A549 (cell line): ENCODE results near the gene ZSWIM1. TPM values are rescaled to one million over a fixed set of nuclear protein-coding genes. Genes with fewer than 3 reads are reported as not detected.

ENCODE experiments used
- ATAC-seq, 2 experiments: fragments of 200-7000 bp in 1 of 2; fragments of >200 bp in 1 of 2; cut with Nextera tagmentation in 1 of 2; cut with Tn5 transposase in 1 of 2; 3 replicates each; pipeline versions ENCODE4 v1.8.0 to v1.9.1; 2018 to 2020; ENCODE audit warnings: mild to moderate bottlenecking in 1 of 2, moderate library complexity in 1 of 2
- CTCF ChIA-PET: fragments of 300-600 bp; sonication (Branson Sonifier 250); formaldehyde crosslinking; extraction: SDS; loops from one replicate; lab custom pipeline; 2021; ENCODE audit warnings: antibody characterized with exemption, inconsistent platforms; lab: Yijun Ruan, JAX
- POLR2A ChIA-PET: fragments of 350-600 bp; formaldehyde crosslinking; extraction: SDS; loops from one replicate; lab custom pipeline; 2021; ENCODE audit warnings: antibody characterized with exemption, inconsistent platforms; lab: Yijun Ruan, JAX
- DNase-seq, 2 experiments: peaks; one replicate each; pipeline versions ENCODE4 v3.0.0 to v3.0.0-alpha.2; 2011 to 2016; ENCODE audit warnings: low read depth in 1 of 2, low spot score in 1 of 2
- FAIRE-seq: peaks from 2 replicates; lab custom pipeline; 2011; peaks lifted over from hg19 to GRCh38; lab: Jason Lieb, UNC
- H3K27ac ChIP-seq, 2 experiments: fragments of >200 bp; sonication (Bioruptor Twin); formaldehyde crosslinking; 3 replicates each; pipeline ENCODE4 v1.5.1; 2016 to 2017
- H3K4me1 ChIP-seq: fragments of >200 bp; sonication (Bioruptor Twin); formaldehyde crosslinking; 3 replicates; pipeline ENCODE4 v1.6.1; 2016
- H3K4me2 ChIP-seq: fragments of >200 bp; sonication (Bioruptor Twin); formaldehyde crosslinking; 3 replicates; pipeline ENCODE4 v1.6.1; 2016
- H3K4me3 ChIP-seq: fragments of >200 bp; sonication (Bioruptor Twin); formaldehyde crosslinking; 3 replicates; pipeline ENCODE4 v1.5.1; 2016
- H3K9me3 ChIP-seq: fragments of >200 bp; sonication (Bioruptor Twin); formaldehyde crosslinking; 3 replicates; pipeline ENCODE4 v1.6.1; 2016
- ATOH8 ChIP-seq: fragments of 250-450 bp; sonication (Bioruptor Pico); IDR thresholded peaks from 2 replicates; pipeline ENCODE4 v1.5.0; 2020; ENCODE audit warnings: low read depth, mild to moderate bottlenecking, moderate library complexity
- BCL3 ChIP-seq: fragments of >200 bp; sonication (Bioruptor Twin); formaldehyde crosslinking; IDR thresholded peaks from 3 replicates; pipeline ENCODE4 v1.6.1; 2016
- BHLHE40 ChIP-seq: IDR thresholded peaks from 2 replicates; pipeline ENCODE4 v1.6.1; 2012; ENCODE audit warnings: low read depth, low read length, inconsistent platforms
- CBX2 ChIP-seq: fragments of 200-600 bp; sonication (generic); IDR thresholded peaks from 2 replicates; pipeline ENCODE4 v1.6.1; 2016; ENCODE audit warnings: low read depth, mild to moderate bottlenecking, borderline replicate concordance
- CEBPB ChIP-seq, 2 experiments: fragments of >200 bp in 1 of 2; sonication (Bioruptor Twin) in 1 of 2; formaldehyde crosslinking in 1 of 2; IDR thresholded peaks; 2 replicates each; pipeline ENCODE4 v1.6.1; 2012 to 2016
- CHD4 ChIP-seq: fragments of 200-600 bp; sonication (generic); IDR thresholded peaks from 2 replicates; pipeline ENCODE4 v1.6.1; 2016; ENCODE audit warnings: antibody characterized with exemption, mild to moderate bottlenecking, borderline replicate concordance
- CTCF ChIP-seq: fragments of >200 bp; sonication (Bioruptor Twin); formaldehyde crosslinking; IDR thresholded peaks from 3 replicates; pipeline ENCODE4 v1.5.1; 2016
- EHMT2 ChIP-seq: fragments of 200-600 bp; sonication (generic); IDR thresholded peaks from 2 replicates; pipeline ENCODE4 v1.6.1; 2016; ENCODE audit warnings: antibody characterized with exemption, low read depth, mild to moderate bottlenecking, moderate library complexity
- EP300 ChIP-seq, 2 experiments: fragments of >200 bp; sonication (Bioruptor Twin); formaldehyde crosslinking; IDR thresholded peaks; 2 replicates in 1 of 2; 3 replicates in 1 of 2; pipeline ENCODE4 v1.6.1; 2016 to 2017
- ESRRA ChIP-seq: fragments of 150-350 bp; IDR thresholded peaks from 2 replicates; pipeline ENCODE4 v1.6.1; 2014; ENCODE audit warnings: mild to moderate bottlenecking, low read length, borderline replicate concordance
- FOSL2 ChIP-seq, 2 experiments: fragments of 450-650 bp in 1 of 2; fragments of >200 bp in 1 of 2; sonication (Bioruptor Twin) in 1 of 2; formaldehyde crosslinking; IDR thresholded peaks; 2 replicates each; pipeline versions ENCODE4 v1.5.0 to v1.6.1; 2016 to 2020; ENCODE audit warnings: mild to moderate bottlenecking in 1 of 2, moderate library complexity in 1 of 2
- FOXS1 ChIP-seq: fragments of 250-450 bp; sonication (Bioruptor Pico); IDR thresholded peaks from 2 replicates; pipeline ENCODE4 v1.5.0; 2020; ENCODE audit warnings: mild to moderate bottlenecking, moderate library complexity
- GATA3 ChIP-seq: IDR thresholded peaks from 2 replicates; pipeline ENCODE4 v1.6.1; 2012; ENCODE audit warnings: borderline replicate concordance
- HOXB13 ChIP-seq: fragments of 250-450 bp; sonication (Bioruptor Pico); IDR thresholded peaks from 2 replicates; pipeline ENCODE4 v1.5.0; 2020; ENCODE audit warnings: low read depth, mild to moderate bottlenecking, moderate library complexity
- HOXB5 ChIP-seq: fragments of 250-450 bp; sonication (Bioruptor Pico); IDR thresholded peaks from 2 replicates; pipeline ENCODE4 v1.5.0; 2020; ENCODE audit warnings: mild to moderate bottlenecking, moderate library complexity
- MAX ChIP-seq: IDR thresholded peaks from 2 replicates; pipeline ENCODE4 v1.6.1; 2012
- MAZ ChIP-seq: fragments of 150-350 bp; IDR thresholded peaks from 2 replicates; pipeline ENCODE4 v1.6.1; 2014; ENCODE audit warnings: antibody characterized with exemption, low read depth, low read length, borderline replicate concordance
- NPAS2 ChIP-seq: fragments of 250-450 bp; sonication (Bioruptor Pico); IDR thresholded peaks from 2 replicates; pipeline ENCODE4 v1.8.0; 2022; ENCODE audit warnings: mild to moderate bottlenecking, moderate library complexity, borderline replicate concordance
- PBX3 ChIP-seq: IDR thresholded peaks from 2 replicates; pipeline ENCODE4 v1.6.1; 2012
- PHF8 ChIP-seq: fragments of 200-600 bp; sonication (generic); IDR thresholded peaks from 2 replicates; pipeline ENCODE4 v1.6.1; 2016; ENCODE audit warnings: low read depth, mild to moderate bottlenecking, antibody characterized with exemption, moderate library complexity, borderline replicate concordance
- POLR2A ChIP-seq: IDR thresholded peaks from 2 replicates; pipeline ENCODE4 v1.6.1; 2012; ENCODE audit warnings: mild to moderate bottlenecking, low read length
- RAD21 ChIP-seq, 2 experiments: fragments of >200 bp in 1 of 2; sonication (Bioruptor Twin) in 1 of 2; formaldehyde crosslinking in 1 of 2; IDR thresholded peaks in 1 of 2; conservative IDR thresholded peaks in 1 of 2; 2 replicates in 1 of 2; 3 replicates in 1 of 2; pipeline ENCODE4 v1.6.1; 2012 to 2018; ENCODE audit warnings: inconsistent platforms in 1 of 2
- RARB ChIP-seq: fragments of 250-450 bp; sonication (Bioruptor Pico); IDR thresholded peaks from 2 replicates; pipeline ENCODE4 v1.8.0; 2021; ENCODE audit warnings: mild to moderate bottlenecking, moderate library complexity
- RCOR1 ChIP-seq: fragments of 150-350 bp; IDR thresholded peaks from 2 replicates; pipeline ENCODE4 v1.6.1; 2014; ENCODE audit warnings: antibody characterized with exemption, low read length, low read depth
- RFX5 ChIP-seq: fragments of 450-650 bp; IDR thresholded peaks from 2 replicates; pipeline ENCODE4 v1.7.1; 2014; ENCODE audit warnings: antibody characterized with exemption, mild to moderate bottlenecking, moderate library complexity
- RNF2 ChIP-seq: fragments of 200-600 bp; sonication (generic); IDR thresholded peaks from 2 replicates; pipeline ENCODE4 v1.6.1; 2016; ENCODE audit warnings: low read depth, mild to moderate bottlenecking, antibody characterized with exemption, moderate library complexity, borderline replicate concordance
- SMC3 ChIP-seq: fragments of >200 bp; sonication (Bioruptor Twin); formaldehyde crosslinking; IDR thresholded peaks from 3 replicates; pipeline ENCODE4 v1.6.1; 2018; ENCODE audit warnings: inconsistent platforms
- SREBF2 ChIP-seq: fragments of 450-650 bp; IDR thresholded peaks from 2 replicates; pipeline ENCODE4 v1.6.1; 2014; ENCODE audit warnings: mild to moderate bottlenecking, moderate library complexity
- TFCP2L1 ChIP-seq: fragments of 250-450 bp; sonication (Bioruptor Pico); IDR thresholded peaks from 2 replicates; pipeline ENCODE4 v1.5.0; 2021; ENCODE audit warnings: mild to moderate bottlenecking
- TP53 ChIP-seq: fragments of 250-450 bp; sonication (Bioruptor Pico); IDR thresholded peaks from 2 replicates; pipeline ENCODE4 v1.5.0; 2021; ENCODE audit warnings: mild to moderate bottlenecking, moderate library complexity
- ZC3H11A ChIP-seq: fragments of 450-650 bp; IDR thresholded peaks from 2 replicates; pipeline ENCODE4 v1.6.1; 2014; ENCODE audit warnings: antibody characterized with exemption, mild to moderate bottlenecking
- ZFP36 ChIP-seq: fragments of 450-650 bp; IDR thresholded peaks from 2 replicates; pipeline ENCODE4 v1.6.1; 2014; ENCODE audit warnings: borderline replicate concordance; ENCODE audit not compliant: partially characterized antibody
- ZNF302 ChIP-seq: fragments of 250-450 bp; sonication (Bioruptor Pico); IDR thresholded peaks from 2 replicates; pipeline ENCODE4 v1.9.0; 2021; ENCODE audit warnings: inconsistent platforms, mild to moderate bottlenecking, moderate library complexity
- ZSCAN20 ChIP-seq: fragments of 250-450 bp; sonication (Bioruptor Pico); IDR thresholded peaks from 2 replicates; pipeline ENCODE4 v1.8.0; 2022; ENCODE audit warnings: mild to moderate bottlenecking, moderate library complexity
- WGBS: methylation state at CpG from one replicate; pipeline ENCODE4 v1.1.6; 2017; ENCODE audit errors: missing lambda C conversion rate; 5-methylcytosine and 5-hydroxymethylcytosine counted together
- polyA plus RNA-seq, 4 experiments: library from polyadenylated mRNA; depleted of rRNA in 3 of 4; stranded (reverse); fragments of >200 nt; fragmentation: RNase III in 1 of 4; extraction: RNeasy Plus Mini Kit Qiagen cat#74134 plus additional on column Dnase treatment in 1 of 4; gene quantifications; 2 replicates in 3 of 4; 3 replicates in 1 of 4; pipeline ENCODE4 v1.2.3, GENCODE V29; 2011 to 2017

Gene ZSWIM1
- polyA plus RNA-seq, 2 of the 4 experiments (the other 2 are of a cell fraction): 4.7 to 6.6 TPM

- under 1% methylated on average over 27 of the region's 78 CpGs for WGBS
- Histone ChIP-seq H3K27ac (peak within 1 kb of the TSS; percentile 90 to 99), H3K4me1 (peaks cover 14% of the 10 kb centered on the region), H3K4me2 (peak within 1 kb of the TSS; percentile 100), H3K9me3 (no peaks in the 10 kb centered on the region), H3K4me3 (peak within 1 kb of the TSS; percentile 96)
- CTCF ChIA-PET: interaction anchor here (1.2 to 2.6 kb wide), 7 partner anchors 9 to 72 kb away, joined by 3 to 12 read pairs (median 4); partner anchors contain the start of gene ZSWIM1
- POLR2A ChIA-PET: interaction anchor here (0.7 to 3.2 kb wide), 6 partner anchors 9 to 58 kb away, joined by 3 to 26 read pairs (median 4); partner anchors contain the start of genes PCIF1, SNX21 and ZSWIM1
- FAIRE-seq: no peak
- DNase-seq: peak; percentile 95 to 99
- ATAC-seq: peak; percentile 81 to 89
- TF ChIP-seq MAX (peak; percentile 89), MAZ (no peak), ZC3H11A (no peak), POLR2A (no peak; the same call in 1 of the 2 replicates), ESRRA (peak; percentile 75), TP53 (CRISPR knock-in tag) (no peak), RNF2 (no peak), PHF8 (peak; percentile 62; the same call in 1 of the 2 replicates), FOXS1 (CRISPR knock-in tag) (no peak), HOXB5 (no peak), EP300 (IDR thresholded peaks at IDR 0.05) (no peak), SREBF2 (no peak), HOXB13 (CRISPR knock-in tag) (no peak), RFX5 (no peak), RCOR1 (no peak), RAD21 (conservative IDR thresholded peaks at IDR 0.05 in 1 of 2, IDR thresholded peaks at IDR 0.05 in 1 of 2) (0 out of 5 replicates have a peak, but pooled peaks of 1 of the 2 experiments have one; percentile 18), CEBPB (IDR thresholded peaks at IDR 0.05) (no peak), ZSCAN20 (no peak), ZFP36 (no peak), NPAS2 (CRISPR knock-in tag) (peak; percentile 89), FOSL2 (IDR thresholded peaks at IDR 0.05) (no peak), FOSL2 (CRISPR knock-in tag; IDR thresholded peaks at IDR 0.05) (0 out of 2 replicates have a peak, but pooled peaks have one; percentile 9), ATOH8 (CRISPR knock-in tag) (no peak), ZNF302 (CRISPR knock-in tag) (no peak), RARB (CRISPR knock-in tag) (peak; percentile 92; the same call in 1 of the 2 replicates), SMC3 (peak; percentile 13; the same call in 1 of the 3 replicates), CBX2 (no peak), BCL3 (0 out of 3 replicates have a peak, but pooled peaks have one; percentile 19), TFCP2L1 (CRISPR knock-in tag) (no peak), PBX3 (0 out of 2 replicates have a peak, but pooled peaks have one; percentile 57), GATA3 (no peak), CHD4 (no peak), BHLHE40 (peak; percentile 42; the same call in 1 of the 2 replicates), CTCF (no peak), EHMT2 (no peak)
Observed at GRCh38 chr20:45890985-45891983, 10.3 kb downstream of the ZSWIM1 start, which contains the start of the genes CTSA and NEURL2. CTSA (plus strand) TSS chr20:45891335; CDS start chr20:45891569, 234 bp downstream. NEURL2 (minus strand) TSS chr20:45891208; CDS start chr20:45890991, 217 bp downstream.
